SK-N-DZ (cell line): Measurements from ENCODE around the gene OPRL1.

Source experiments
- DNase-seq: peaks from one replicate; pipeline ENCODE4 v3.0.0-alpha.2; 2015; ENCODE audit warnings: low spot score

The OPRL1 gene

GRCh38 chr20:64071341-64072332 lies 8.2 kb upstream of the OPRL1 start:
- DNase-seq = no peak

GRCh38 chr20:64072498-64073063 lies 7.3 kb upstream of the OPRL1 start:
- DNase-seq = no peak

- DNase-seq = no peak
These were observed 6.3 kb upstream of the OPRL1 start for GRCh38 chr20:64073476-64074183.

GRCh38 chr20:64074184-64074789 lies 5.6 kb upstream of the OPRL1 start:
- no peak for DNase-seq

GRCh38 chr20:64074963-64075362 lies 4.9 kb upstream of the OPRL1 start:
- no peak for DNase-seq

GRCh38 chr20:64075556-64075955 lies 4.3 kb upstream of the OPRL1 start:
- DNase-seq = no peak

GRCh38 chr20:64076061-64076997 lies 3.6 kb upstream of the OPRL1 start:
- DNase-seq = no peak

- no peak for DNase-seq
These were observed 2.8 kb upstream of the OPRL1 start for GRCh38 chr20:64077094-64077493.

GRCh38 chr20:64077541-64077875 lies 2.4 kb upstream of the OPRL1 start:
- DNase-seq = no peak

- DNase-seq = no peak
These were observed 1.9 kb upstream of the OPRL1 start for GRCh38 chr20:64077876-64078551.

GRCh38 chr20:64078934-64079272 lies 979 bp upstream of the OPRL1 start:
- no peak for DNase-seq

- DNase-seq = peak; percentile 73
These were observed 439 bp upstream of the OPRL1 start, which contains the start of gene RGS19 for GRCh38 chr20:64079273-64080012. TSS of gene RGS19 (minus strand) at chr20:64079518. CDS start at chr20:64076886, 2,632 bp downstream.

GRCh38 chr20:64080813-64081623 lies 1.1 kb downstream of the OPRL1 start:
- DNase-seq = no peak

- no peak for DNase-seq
These were observed 1.7 kb downstream of the OPRL1 start for GRCh38 chr20:64081624-64081964.

GRCh38 chr20:64082126-64082731 lies 2.3 kb downstream of the OPRL1 start:
- no peak for DNase-seq

- no peak for DNase-seq
These were observed 3.0 kb downstream of the OPRL1 start for GRCh38 chr20:64082820-64083377.

GRCh38 chr20:64083378-64083803 lies 3.5 kb downstream of the OPRL1 start:
- peak; percentile 91 for DNase-seq
